T-helper 22 cell (primary cell): ENCODE data around the gene ADGRB3.
"Not testable (repeated sequence)": the region's sequence is repeated elsewhere in the genome, so short reads cannot be mapped to it uniquely, and the experiment has no call there.

ENCODE experiments used
- DNase-seq: peaks from one replicate; pipeline ENCODE4 v3.0.0-alpha.2; 2020; ENCODE audit warnings: low read depth

ADGRB3 gene

GRCh38 chr6:69246983-69247382, 611.9 kb downstream of the ADGRB3 start:
- no peak for DNase-seq

GRCh38 chr6:69261010-69261409, 625.9 kb downstream of the ADGRB3 start:
- no peak for DNase-seq

- DNase-seq = no peak
Measured at GRCh38 chr6:69263297-69263696, 628.2 kb downstream of the ADGRB3 start.

GRCh38 chr6:69265090-69265489, 630.0 kb downstream of the ADGRB3 start:
- DNase-seq = no peak

- DNase-seq = no peak
Measured at GRCh38 chr6:69265706-69266105, 630.6 kb downstream of the ADGRB3 start.

GRCh38 chr6:69276204-69276603, 641.1 kb downstream of the ADGRB3 start:
- DNase-seq = no peak

- no peak for DNase-seq
Measured at GRCh38 chr6:69279805-69280204, 644.7 kb downstream of the ADGRB3 start.

GRCh38 chr6:69280858-69281257, 645.8 kb downstream of the ADGRB3 start:
- DNase-seq = no peak

- no peak for DNase-seq
Measured at GRCh38 chr6:69284176-69284730, 649.2 kb downstream of the ADGRB3 start.

- DNase-seq = no peak
Measured at GRCh38 chr6:69285054-69285453, 650.0 kb downstream of the ADGRB3 start.

- no peak for DNase-seq
Measured at GRCh38 chr6:69286331-69286730, 651.2 kb downstream of the ADGRB3 start.

GRCh38 chr6:69288198-69288597, 653.1 kb downstream of the ADGRB3 start:
- DNase-seq = not testable (repeated sequence)

GRCh38 chr6:69289689-69290495, 654.8 kb downstream of the ADGRB3 start:
- no peak for DNase-seq

GRCh38 chr6:69293471-69293870, 658.4 kb downstream of the ADGRB3 start:
- no peak for DNase-seq

- no peak for DNase-seq
Measured at GRCh38 chr6:69294407-69294806, 659.3 kb downstream of the ADGRB3 start.

- DNase-seq = no peak
Measured at GRCh38 chr6:69294862-69295261, 659.8 kb downstream of the ADGRB3 start.

GRCh38 chr6:69303382-69303781, 668.3 kb downstream of the ADGRB3 start:
- no peak for DNase-seq

- no peak for DNase-seq
Measured at GRCh38 chr6:69305456-69305855, 670.4 kb downstream of the ADGRB3 start.

- no peak for DNase-seq
Measured at GRCh38 chr6:69308584-69308983, 673.5 kb downstream of the ADGRB3 start.

GRCh38 chr6:69311888-69312287, 676.8 kb downstream of the ADGRB3 start:
- DNase-seq = no peak

GRCh38 chr6:69314001-69314400, 678.9 kb downstream of the ADGRB3 start:
- no peak for DNase-seq

- DNase-seq = no peak
Measured at GRCh38 chr6:69314531-69314930, 679.4 kb downstream of the ADGRB3 start.

- no peak for DNase-seq
Measured at GRCh38 chr6:69331886-69332285, 696.8 kb downstream of the ADGRB3 start.

GRCh38 chr6:69337311-69337710, 702.2 kb downstream of the ADGRB3 start:
- no peak for DNase-seq
